K562 (cell line): ENCODE results near the gene ENHO.

ENCODE experiments used
- CHD2 ChIP-seq: IDR thresholded peaks from 2 replicates; pipeline ENCODE4 v1.6.1; 2011; ENCODE audit warnings: low read depth, low read length
- EZH2 ChIP-seq: IDR thresholded peaks from 2 replicates; pipeline ENCODE4 v1.6.1; 2012; ENCODE audit warnings: low read depth, mild to moderate bottlenecking, inconsistent platforms, low read length, borderline replicate concordance
- FOXM1 ChIP-seq, 2 experiments: fragments of 450-650 bp in 1 of 2; sonication (generic) in 1 of 2; formaldehyde crosslinking in 1 of 2; IDR thresholded peaks; 2 replicates each; pipeline versions ENCODE4 v1.6.1 to v1.9.0; 2017 to 2022; ENCODE audit warnings: low read depth in 2 of 2, mild to moderate bottlenecking in 2 of 2, missing genetic modification reagents in 1 of 2, moderate library complexity in 1 of 2
- GTF2F1 ChIP-seq: IDR thresholded peaks from 2 replicates; pipeline ENCODE4 v1.6.1; 2011; ENCODE audit warnings: low read depth, low read length, improper control_type of control experiment
- KDM4B ChIP-seq, 2 experiments: fragments of 450-650 bp in 1 of 2; sonication (generic) in 1 of 2; IDR thresholded peaks; 2 replicates each; pipeline ENCODE4 v1.6.1; 2016 to 2017; ENCODE audit warnings: borderline replicate concordance in 2 of 2, antibody characterized with exemption in 1 of 2, low read depth in 1 of 2, mild to moderate bottlenecking in 1 of 2
- POLR2A ChIP-seq: fragments of 450-650 bp; conservative IDR thresholded peaks from 2 replicates; pipeline ENCODE4 v1.6.1; 2016
- PRMT5 ChIP-seq: sonication (generic); formaldehyde crosslinking; IDR thresholded peaks from 2 replicates; pipeline ENCODE4 v1.5.0; 2020; ENCODE audit warnings: missing genetic modification reagents
- SPI1 ChIP-seq: IDR thresholded peaks from 2 replicates; pipeline ENCODE4 v1.6.1; 2011; ENCODE audit warnings: low read depth, low read length, control low read depth, borderline replicate concordance
- TF ChIP-seq, protein P1 (sequence below), 3 experiments: IDR thresholded peaks in 2 of 3; conservative IDR thresholded peaks in 1 of 3; 2 replicates each; pipeline ENCODE4 v1.5.1; 2011 to 2012; ENCODE audit warnings: low read length in 3 of 3, mild to moderate bottlenecking in 3 of 3, control low read depth in 2 of 3, improper control_type of control experiment in 1 of 3, inconsistent platforms in 1 of 3, low read depth in 1 of 3, mixed read lengths in 1 of 3, moderate library complexity in 1 of 3; ENCODE audit not compliant: insufficient read depth in 2 of 3
- TF ChIP-seq, protein P2 (sequence below): fragments of 450-650 bp; formaldehyde crosslinking; IDR thresholded peaks from 2 replicates; pipeline ENCODE4 v1.4.0; 2020; ENCODE audit warnings: mild to moderate bottlenecking
- TF ChIP-seq, protein P3 (sequence below): fragments of 150-350 bp; IDR thresholded peaks from 2 replicates; pipeline ENCODE4 v1.6.1; 2014; ENCODE audit warnings: low read depth, mild to moderate bottlenecking, low read length, borderline replicate concordance

DNA sequence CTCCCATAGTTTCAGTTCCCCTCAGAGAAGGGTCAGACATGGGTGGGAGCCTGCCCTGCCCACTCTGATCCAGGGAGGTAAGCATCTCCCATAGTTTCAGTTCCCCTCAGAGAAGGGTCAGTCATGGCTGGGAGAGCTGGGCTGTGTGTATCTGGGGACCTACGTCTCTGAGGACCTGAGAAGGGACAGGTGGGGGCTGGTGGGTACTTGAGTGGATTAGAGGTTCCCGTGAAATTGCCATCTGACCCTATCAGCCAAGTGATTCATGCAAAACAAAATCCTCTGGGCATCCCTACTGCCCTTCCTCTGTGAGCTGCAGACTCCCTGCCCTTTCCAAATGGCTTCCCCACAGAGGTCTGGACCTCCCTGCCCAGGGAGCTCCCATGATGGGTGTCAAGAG, 3.9 kb downstream of the ENHO start:
- TF ChIP-seq, protein P1, sequence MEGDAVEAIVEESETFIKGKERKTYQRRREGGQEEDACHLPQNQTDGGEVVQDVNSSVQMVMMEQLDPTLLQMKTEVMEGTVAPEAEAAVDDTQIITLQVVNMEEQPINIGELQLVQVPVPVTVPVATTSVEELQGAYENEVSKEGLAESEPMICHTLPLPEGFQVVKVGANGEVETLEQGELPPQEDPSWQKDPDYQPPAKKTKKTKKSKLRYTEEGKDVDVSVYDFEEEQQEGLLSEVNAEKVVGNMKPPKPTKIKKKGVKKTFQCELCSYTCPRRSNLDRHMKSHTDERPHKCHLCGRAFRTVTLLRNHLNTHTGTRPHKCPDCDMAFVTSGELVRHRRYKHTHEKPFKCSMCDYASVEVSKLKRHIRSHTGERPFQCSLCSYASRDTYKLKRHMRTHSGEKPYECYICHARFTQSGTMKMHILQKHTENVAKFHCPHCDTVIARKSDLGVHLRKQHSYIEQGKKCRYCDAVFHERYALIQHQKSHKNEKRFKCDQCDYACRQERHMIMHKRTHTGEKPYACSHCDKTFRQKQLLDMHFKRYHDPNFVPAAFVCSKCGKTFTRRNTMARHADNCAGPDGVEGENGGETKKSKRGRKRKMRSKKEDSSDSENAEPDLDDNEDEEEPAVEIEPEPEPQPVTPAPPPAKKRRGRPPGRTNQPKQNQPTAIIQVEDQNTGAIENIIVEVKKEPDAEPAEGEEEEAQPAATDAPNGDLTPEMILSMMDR (IDR thresholded peaks at IDR 0.05 in 2 of 3, conservative IDR thresholded peaks at IDR 0.05 in 1 of 3; ENCODE audit: insufficient read depth in 2 of 3, low read depth in 1 of 3, low read length in 3 of 3) = no peak
- TF ChIP-seq GTF2F1 (no peak), PRMT5 (CRISPR knock-in tag) (no peak), KDM4B (IDR thresholded peaks at IDR 0.05; ENCODE audit: borderline replicate concordance in 2 of 2, low read depth in 1 of 2) (no peak), FOXM1 (IDR thresholded peaks at IDR 0.05; ENCODE audit: low read depth) (no peak), FOXM1 (CRISPR knock-in tag; IDR thresholded peaks at IDR 0.05; ENCODE audit: low read depth) (no peak), CHD2 (no peak), SPI1 (no peak), EZH2 (no peak), POLR2A (no peak)
- TF ChIP-seq, protein P2, sequence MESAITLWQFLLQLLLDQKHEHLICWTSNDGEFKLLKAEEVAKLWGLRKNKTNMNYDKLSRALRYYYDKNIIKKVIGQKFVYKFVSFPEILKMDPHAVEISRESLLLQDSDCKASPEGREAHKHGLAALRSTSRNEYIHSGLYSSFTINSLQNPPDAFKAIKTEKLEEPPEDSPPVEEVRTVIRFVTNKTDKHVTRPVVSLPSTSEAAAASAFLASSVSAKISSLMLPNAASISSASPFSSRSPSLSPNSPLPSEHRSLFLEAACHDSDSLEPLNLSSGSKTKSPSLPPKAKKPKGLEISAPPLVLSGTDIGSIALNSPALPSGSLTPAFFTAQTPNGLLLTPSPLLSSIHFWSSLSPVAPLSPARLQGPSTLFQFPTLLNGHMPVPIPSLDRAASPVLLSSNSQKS = no peak
- TF ChIP-seq, protein P3, sequence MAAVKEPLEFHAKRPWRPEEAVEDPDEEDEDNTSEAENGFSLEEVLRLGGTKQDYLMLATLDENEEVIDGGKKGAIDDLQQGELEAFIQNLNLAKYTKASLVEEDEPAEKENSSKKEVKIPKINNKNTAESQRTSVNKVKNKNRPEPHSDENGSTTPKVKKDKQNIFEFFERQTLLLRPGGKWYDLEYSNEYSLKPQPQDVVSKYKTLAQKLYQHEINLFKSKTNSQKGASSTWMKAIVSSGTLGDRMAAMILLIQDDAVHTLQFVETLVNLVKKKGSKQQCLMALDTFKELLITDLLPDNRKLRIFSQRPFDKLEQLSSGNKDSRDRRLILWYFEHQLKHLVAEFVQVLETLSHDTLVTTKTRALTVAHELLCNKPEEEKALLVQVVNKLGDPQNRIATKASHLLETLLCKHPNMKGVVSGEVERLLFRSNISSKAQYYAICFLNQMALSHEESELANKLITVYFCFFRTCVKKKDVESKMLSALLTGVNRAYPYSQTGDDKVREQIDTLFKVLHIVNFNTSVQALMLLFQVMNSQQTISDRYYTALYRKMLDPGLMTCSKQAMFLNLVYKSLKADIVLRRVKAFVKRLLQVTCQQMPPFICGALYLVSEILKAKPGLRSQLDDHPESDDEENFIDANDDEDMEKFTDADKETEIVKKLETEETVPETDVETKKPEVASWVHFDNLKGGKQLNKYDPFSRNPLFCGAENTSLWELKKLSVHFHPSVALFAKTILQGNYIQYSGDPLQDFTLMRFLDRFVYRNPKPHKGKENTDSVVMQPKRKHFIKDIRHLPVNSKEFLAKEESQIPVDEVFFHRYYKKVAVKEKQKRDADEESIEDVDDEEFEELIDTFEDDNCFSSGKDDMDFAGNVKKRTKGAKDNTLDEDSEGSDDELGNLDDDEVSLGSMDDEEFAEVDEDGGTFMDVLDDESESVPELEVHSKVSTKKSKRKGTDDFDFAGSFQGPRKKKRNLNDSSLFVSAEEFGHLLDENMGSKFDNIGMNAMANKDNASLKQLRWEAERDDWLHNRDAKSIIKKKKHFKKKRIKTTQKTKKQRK = no peak
